PC-3 (cell line): ENCODE results near the gene USP51.

Experiments used
- EZH2 ChIP-seq: fragments of 300-600 bp; sonication (generic); IDR thresholded peaks from one replicate; pipeline ENCODE4 v1.6.1; 2017; ENCODE audit warnings: antibody characterized with exemption, mild to moderate bottlenecking, low read length; ENCODE audit not compliant: unreplicated experiment
- EZH2phosphoT487 ChIP-seq: fragments of 300-600 bp; sonication (generic); IDR thresholded peaks from 2 replicates; pipeline ENCODE4 v1.6.1; 2018; ENCODE audit warnings: mild to moderate bottlenecking, antibody characterized with exemption, low read length, borderline replicate concordance
- TF ChIP-seq, protein P1 (sequence below): fragments of 300-600 bp; sonication (generic); conservative IDR thresholded peaks from 2 replicates; pipeline ENCODE4 v1.5.1; 2017; ENCODE audit warnings: antibody characterized with exemption, low read depth, mild to moderate bottlenecking, low read length

DNA sequence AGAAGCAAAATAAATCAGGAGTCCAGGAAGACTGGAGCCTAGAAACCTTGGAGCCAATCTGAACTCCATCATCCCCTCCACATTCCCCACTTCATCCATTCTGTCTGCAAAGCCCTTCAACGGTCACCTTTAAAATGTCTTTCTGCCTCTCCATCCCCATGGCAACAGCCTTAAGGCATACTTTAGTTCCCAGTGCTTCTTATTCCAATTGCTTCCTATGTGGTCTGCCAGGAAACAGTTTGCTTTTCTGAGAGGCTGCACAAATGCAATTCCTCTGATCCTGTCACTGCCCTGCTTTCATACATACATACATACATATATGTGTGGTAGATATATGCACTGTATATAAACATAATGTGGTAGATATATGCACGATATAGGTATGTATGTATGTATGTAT is 38.5 kb downstream of the USP51 start:
- TF ChIP-seq, protein P1, sequence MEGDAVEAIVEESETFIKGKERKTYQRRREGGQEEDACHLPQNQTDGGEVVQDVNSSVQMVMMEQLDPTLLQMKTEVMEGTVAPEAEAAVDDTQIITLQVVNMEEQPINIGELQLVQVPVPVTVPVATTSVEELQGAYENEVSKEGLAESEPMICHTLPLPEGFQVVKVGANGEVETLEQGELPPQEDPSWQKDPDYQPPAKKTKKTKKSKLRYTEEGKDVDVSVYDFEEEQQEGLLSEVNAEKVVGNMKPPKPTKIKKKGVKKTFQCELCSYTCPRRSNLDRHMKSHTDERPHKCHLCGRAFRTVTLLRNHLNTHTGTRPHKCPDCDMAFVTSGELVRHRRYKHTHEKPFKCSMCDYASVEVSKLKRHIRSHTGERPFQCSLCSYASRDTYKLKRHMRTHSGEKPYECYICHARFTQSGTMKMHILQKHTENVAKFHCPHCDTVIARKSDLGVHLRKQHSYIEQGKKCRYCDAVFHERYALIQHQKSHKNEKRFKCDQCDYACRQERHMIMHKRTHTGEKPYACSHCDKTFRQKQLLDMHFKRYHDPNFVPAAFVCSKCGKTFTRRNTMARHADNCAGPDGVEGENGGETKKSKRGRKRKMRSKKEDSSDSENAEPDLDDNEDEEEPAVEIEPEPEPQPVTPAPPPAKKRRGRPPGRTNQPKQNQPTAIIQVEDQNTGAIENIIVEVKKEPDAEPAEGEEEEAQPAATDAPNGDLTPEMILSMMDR = no peak
- TF ChIP-seq EZH2 = no peak
- TF ChIP-seq EZH2phosphoT487 = no peak
